HG02571 (cell line): Measurements from ENCODE around the gene UBA52.
"Not testable (repeated sequence)": the region's sequence is repeated elsewhere in the genome, so short reads cannot be mapped to it uniquely, and the experiment has no call there.

ENCODE experiments used
- ATAC-seq: cut with Tn5 transposase; IDR thresholded peaks from one replicate; pipeline ENCODE4 v1.9.1; 2021; ENCODE audit warnings: mild to moderate bottlenecking, moderate library complexity; ENCODE audit not compliant: unreplicated experiment

UBA52 gene

DNA sequence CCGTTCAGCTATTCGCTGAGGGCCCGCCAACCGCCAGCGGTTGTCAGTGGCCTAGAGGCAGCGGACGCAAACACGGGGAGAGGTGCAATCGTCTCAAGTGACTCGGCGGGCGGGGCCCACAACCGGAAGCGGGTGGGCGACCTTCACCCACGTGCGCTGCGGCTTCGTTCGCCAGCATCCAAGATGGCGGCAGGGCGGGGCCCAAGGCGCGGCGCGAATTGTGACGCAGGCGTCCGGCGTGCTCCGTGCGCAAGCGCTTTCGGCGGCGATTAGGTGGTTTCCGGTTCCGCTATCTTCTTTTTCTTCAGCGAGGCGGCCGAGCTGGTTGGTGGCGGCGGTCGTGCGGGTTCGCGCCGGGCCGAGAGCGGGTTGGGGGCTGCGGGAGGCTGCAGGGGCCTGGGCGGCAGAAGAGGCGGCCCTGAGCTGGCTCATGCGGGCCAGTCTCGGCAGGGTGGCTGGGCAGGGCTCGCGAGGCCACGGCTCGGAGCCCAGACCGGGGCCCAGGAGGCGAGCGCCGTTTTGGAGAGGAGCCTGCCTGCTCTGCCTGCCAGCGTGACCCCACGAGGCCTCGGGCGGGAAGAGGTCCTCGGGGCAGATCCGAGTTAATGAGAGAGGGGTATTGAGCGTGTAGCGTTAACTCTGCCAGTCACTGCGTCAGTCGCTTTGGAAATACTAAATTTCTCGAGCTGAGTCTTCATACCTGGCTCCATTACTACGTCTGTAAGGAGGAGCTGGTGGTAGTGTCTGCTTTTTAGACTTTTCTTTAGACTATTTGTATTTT, at the start of gene UBA52:
TSS of gene UBA52 (plus strand) at position 294 of the 781 bp plus-strand sequence. CDS start 1,444 bp downstream, outside the sequence.
- ATAC-seq: peak; percentile 81

DNA sequence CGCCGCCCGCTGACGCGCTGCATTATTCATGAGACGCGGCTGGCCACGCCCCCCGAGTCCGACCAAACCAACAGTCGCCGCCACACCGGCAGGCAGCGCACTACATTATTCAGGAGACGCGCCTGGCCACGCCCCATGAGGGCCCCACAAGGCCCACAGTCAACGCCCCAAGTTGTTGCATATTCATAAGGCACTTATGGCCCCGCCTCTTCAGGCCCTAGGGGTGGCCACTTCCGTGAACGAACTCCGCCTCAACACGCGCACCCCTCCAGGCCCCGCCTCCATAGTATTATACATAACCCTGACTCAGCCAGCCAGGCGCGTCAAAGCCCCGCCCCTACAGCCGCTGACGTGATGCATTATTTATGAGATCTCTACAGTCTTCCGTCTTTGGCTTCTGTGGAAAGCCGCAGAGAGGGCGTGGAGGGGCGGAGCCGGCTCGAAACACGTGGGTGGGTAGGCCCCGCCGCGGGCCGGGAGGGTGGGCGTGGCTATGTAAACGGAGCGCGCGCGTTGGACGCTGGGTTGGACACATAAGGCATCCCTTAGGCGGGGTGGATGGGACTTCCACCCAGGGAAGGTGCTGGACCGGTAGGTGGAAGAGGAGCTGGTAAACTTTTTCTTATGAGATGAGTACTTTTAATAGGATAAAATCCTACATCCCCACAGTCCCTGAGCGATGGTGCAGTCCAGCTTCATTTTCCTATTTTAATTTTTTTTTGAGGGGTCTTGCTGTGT, 49.4 kb upstream of the UBA52 start:
- peak; percentile 85 for ATAC-seq

DNA sequence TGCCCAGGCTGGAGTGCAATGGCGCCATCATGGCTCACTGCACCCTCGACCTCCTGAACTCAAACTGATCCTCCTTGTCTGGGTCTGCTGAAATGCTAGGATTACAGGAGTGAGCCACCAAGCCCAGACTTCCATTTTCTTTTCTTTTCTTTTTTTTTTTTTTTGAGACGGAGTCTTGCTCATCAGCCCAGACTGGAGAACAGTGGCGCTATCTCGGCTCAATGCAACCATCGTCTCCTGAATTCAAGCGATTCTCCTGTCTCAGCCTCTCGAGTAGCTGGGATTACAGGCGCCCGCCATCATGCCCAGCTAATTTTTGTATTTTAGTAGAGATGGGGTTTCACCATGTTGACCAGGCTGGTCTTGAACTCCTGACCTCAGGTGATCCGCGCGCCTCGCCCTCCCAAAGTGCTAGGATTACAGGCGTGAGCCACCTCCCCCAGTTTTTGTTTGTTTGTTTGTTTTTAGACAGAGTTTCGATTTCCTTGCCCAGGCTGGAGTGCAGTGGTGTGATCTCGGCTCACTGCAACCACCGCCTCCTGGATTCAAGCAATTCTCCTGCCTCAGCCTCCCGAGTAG, 48.7 kb upstream of the UBA52 start:
- ATAC-seq: not testable (repeated sequence)

DNA sequence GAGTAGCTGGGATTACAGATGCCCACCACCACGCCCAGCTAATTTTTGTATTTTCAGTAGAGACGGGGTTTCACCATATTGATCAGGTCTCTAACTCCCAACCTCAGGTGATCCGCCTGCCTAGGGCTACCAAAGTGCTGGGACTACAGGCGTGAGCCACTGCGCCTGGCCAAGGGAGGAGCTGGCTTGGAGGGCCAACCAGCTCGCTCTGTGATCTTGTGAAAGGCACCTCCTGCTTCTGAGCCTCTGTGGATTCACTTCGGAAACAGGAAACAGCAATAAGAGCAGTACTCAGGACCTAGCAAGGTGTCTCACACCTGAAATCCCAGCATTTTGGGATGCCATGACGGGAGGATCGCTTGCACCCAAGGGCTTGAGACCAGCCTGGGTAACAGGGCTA, 47.8 kb upstream of the UBA52 start:
- ATAC-seq: no peak

DNA sequence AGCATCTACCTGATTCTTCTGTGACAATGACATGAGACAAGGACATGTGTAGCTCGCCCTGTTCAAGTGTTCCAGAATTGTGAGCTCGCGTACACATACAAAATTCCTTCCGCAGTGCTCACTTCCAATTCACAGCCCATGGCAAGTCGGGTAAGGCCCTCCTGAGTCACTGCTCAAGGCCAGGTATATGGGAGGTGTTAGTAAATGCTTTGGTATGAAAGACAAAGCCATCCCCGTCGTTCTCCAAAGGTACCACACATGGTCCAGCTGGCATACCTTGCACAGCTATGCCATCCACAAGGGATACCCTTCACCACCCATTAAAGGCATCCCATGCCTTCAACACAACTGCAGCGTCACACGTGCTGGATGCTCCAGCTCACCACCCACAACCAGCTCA, 45.3 kb upstream of the UBA52 start:
- no peak for ATAC-seq

DNA sequence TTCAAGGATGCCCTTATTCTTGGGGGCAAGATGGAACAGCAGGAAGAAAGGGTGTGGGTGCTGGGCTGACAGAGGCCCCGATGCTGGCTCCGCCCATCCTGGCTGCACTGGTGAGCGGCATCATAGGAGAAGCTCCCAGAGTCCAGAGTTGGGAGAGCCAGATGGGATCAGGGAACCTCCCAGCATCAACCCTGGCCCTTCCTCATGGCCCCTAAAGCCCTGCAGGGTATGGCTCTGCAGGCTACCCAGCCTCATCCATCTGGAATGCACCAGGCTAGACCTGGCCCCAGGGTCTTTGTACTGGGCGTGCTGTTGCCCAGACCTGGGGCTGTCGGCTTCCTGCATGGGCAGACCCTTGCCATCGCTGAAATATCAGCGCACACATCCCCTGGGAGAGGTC, 41.9 kb upstream of the UBA52 start:
- no peak for ATAC-seq

DNA sequence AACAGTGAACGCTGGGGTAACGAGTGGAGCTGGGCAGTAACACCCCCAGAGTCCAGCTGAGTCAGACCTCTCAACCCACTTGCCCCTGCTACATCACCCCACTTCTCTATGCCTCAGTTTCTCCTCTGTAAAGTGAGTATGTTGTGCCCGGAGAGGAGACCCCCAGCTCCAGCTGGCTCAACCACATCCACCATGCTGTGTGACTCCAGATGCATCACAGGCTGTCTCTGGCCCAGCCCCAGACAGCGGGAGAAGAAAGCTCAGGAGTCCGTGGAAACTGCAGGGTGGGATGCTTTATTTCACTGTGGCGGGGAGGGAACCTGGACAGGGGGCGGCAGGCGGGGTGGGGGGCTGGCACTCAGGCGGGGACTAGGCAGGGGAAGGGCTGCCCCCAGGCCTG, 40.2 kb upstream of the UBA52 start:
- no peak for ATAC-seq

DNA sequence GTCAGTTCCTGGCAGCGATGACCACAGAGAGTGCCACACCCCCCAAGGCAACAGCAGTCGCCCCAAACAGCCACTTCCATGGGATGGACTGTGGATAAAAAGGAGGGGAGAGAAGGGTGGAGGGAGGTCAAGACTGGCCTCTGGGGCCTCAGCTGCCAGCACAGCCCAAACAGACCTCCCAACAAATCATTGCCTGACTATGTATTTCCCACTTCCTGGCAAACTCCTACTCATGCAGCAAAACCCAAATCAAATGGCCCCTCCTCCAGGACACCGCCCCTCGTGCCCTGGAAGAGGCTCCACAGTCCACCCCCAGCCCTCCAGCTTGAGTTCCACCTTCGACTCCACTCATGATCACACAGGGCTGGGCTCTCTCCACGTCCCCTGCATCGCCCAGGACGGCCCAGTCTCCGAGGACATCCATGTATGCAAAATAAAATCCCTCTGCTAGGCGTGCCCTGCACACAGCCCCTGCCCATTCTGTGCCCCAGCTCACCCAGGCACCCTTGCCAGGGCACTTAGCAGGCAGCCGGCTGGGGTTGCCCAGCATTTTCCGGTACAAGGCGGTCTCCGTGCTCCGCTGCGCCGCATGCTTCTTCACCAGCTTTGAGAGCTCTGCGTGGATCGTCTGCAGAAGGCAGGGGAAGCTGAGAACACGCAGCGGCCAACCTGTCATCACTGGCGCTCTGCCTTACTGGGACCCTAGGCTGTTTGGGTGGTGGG, 39.3 kb upstream of the UBA52 start:
- no peak for ATAC-seq

DNA sequence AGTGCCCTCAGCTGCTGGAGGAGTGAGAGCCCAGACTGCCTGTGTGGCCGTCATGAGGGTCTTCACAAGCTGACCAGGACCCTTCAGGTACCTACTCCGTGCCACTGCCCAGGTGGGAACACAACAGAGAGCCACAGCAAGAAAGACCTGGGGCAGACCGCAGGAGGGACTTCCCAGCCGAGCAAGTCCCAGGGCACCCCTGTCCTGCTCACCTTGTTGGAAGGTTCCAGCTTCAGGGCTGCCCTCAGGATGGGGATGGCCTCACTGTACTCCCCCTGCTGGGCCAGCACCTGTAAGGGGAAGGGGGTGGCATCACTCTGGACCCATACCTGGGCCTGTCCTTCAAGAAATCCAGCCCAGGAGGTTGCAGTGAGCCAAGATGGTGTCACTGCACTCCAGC, 38.6 kb upstream of the UBA52 start:
- no peak for ATAC-seq

DNA sequence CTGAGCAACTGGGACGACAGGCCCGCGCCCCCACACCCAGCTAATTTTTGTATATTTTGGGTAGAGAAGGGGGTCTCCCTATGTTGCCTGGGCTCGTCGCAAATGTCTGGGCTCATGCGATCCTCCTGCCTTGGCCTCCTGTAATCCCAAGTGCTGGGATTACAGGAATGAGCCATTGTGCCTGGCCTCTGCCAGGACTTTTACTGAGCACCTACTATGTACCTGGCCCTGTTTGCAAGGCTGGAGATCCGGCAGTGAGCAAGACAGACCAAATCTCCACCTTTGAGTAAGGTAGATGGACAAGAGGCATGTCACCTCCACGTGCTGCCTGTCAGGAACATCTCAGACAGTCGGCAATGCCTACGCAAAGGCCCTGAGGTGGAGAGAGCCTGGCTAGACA, 35.2 kb upstream of the UBA52 start:
- ATAC-seq: no peak

DNA sequence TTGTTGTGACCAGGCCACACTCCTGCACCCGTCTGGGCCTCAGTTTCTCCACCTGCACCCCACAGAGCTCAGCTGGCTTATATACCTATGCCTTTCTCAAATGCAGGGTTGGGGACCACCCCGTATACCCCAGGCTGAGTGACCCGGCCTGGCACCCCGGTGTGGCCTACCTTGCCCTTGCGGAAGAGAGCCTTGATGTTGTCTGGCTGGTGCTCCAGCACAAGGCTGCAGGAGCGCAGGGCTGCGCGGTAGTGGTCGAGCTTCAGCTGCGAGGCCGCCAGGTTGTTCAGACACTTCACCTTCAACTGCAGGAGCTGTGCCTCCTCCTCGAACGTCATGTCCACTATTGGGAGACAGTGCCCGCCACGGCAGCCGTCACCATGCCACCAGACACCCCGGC, 34.2 kb upstream of the UBA52 start:
- no peak for ATAC-seq

DNA sequence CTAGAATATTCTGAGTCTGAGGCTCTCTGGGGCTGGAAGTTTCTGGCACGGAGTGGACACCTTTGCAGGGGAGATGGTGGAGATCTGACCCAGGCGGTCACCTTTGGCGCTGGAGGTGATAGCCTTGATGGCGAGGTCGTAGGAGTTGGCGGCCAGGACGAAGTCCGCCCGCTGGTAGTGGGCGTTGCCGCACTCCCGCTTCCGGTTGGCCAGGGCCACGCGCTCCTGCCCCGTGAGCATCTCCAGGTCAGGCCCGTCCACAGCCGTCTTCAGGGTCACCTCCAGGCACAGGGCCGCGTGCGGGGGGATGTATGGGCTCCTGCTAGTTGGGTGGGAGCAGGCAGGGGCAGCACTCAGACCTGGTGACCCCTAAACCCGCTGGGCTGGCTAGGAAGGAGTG, 33.5 kb upstream of the UBA52 start:
- ATAC-seq: no peak

DNA sequence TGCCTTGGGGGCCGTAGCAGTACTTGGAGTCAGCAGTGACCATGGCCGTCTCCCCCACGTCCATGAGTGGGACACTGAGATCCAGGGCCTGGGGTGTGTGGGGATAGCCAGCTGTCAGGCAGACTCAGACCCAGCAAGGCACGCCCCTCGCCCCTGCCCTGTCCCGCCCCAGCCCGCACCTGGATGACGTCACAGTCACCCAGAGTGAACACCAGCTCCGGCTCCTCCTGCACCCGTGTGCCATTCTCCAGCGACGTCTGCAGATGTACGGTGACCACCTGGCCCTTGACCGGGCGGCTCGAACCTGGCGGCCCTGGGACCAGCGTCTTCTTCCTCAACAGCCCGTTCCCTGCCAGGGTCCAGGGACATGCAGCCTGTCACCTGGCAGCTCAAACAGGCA, 32.3 kb upstream of the UBA52 start:
- ATAC-seq: no peak

DNA sequence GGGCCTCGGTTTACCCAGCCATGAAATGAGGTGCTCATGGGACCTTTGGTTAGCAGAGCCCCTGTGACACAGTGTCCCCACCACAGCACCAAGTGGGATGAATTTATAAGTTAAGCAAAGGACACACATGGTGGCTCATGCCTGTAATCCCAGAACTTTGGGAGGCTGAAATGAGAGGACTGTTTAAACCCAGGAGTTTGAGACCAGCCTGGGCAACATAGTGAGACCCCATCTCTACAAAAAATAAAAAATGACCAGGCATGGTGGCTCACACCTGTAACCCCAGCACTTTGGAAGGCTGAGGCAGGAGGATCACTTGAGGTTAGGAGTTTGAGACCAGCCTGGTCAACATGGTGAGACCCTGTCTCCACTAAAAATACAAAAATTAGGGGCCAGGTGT, 31.5 kb upstream of the UBA52 start:
- ATAC-seq: not testable (repeated sequence)

DNA sequence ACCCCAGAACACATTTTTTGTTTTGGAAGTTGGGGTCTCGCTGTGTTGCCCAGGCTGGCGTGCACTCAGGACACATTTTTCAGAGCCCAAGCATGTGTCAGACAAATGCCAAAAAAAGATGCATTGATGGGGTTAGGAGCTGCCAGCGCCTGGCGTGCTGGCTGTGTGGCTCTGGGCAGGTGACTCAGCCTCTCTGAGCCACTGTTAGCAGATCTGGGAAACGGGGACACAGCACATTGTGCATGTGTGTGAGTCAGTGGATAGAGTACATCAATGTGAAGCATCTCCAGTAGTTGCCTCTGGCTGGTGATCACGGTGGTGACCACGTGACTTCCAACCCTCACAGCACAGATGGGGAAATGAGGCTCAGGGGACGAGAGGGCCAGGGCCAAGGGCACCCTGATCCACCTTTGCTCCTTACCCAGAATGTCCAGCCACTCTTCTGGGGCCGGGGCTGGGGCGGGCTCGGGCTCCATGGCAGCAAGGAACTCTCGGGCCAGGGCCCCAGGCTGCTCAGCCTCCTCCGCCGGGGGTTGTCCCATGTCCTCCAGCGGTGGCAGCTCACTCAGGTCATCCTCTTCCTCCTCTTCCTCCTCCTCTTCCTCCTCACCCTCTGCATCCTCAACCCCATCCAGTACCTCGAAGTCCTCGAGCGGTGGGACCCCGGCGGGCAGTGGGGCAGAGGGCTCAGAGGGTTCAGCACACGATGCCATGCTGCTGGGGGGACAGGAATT, 30.2 kb upstream of the UBA52 start:
- no peak for ATAC-seq

DNA sequence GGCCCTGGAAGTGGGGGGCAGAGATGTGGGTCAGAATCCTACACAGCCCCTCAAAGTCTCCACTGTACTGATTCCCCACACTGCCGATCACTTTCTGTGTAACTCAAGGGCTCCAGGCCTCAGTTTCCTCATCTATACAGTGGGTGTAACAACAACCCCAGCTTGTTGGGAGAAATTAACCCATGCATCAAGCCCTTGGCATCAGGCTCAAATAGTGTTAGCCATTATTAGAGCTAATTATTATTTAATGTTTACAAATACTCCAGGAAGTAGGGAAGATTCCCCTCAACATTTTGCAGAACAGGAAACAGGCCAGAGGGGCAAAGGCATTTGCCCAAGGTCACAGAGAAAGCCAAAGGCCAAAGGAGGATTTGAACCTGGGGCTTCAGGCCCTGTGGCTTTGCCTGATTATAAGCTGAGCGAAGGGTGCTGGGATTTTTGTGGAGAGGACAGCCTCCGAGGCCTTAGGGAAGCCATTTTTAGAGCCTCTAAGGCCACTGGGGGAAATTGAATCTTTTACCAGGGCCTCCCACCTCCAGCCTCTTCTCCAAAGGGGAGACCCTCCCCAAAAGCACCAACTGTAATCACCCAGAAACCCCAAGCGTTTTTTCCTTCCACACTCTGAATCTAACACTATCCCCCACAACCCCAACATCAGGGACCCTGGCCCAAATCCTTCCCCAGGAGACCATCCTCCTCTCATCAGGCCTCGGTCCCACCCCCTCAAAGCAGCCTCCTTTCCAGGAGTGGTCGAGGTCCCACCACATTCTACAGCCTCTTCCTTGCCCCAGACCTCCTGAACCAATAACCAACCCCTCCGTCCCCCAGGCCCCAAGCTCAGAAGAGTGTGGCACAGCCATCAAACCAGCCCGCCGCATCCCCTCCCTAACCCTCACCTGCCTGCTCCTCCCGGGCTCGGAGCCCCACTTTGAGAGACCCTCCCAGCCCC, 29.4 kb upstream of the UBA52 start:
- no peak for ATAC-seq

DNA sequence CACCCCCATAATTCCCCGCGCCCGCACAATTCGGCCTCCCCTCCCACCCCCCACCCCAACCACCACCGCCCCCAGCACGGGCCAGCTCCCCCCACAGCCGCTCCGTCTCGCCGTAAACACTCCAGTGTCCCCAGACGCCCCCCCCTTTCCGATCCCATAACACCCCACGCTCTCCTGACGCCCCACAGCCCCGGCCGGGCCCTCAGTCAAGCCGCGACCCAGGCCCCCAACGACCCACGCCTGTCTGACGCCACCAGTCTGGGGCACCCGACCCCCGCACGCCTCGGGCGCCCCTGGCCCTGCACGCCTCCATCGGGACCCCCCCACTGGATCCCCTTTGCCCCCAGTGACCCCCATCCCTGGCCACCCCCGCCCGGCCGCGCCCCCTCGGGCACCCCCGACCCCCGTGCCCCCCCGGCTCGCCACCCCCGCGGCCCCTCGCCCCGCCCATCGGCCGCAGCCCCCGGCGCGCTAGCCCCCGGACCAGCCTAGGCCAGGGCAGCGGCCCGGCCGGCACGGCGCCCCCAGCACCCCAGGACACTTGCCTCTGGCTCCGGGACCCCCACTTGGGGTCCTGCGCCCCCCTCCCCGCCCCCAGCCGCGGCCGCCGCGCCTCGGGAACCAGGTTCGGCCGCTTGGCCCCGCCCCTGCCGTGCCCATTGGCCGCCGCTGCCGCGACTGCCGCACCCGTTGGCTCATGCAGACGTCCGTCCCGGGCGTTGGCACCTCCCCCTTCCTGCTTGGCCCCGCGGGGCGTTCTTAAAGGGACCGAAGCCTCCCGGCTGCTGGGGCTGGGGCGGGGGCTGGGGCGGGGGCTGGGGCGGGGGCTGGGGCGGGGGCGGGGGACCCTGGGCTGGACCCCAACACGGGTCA, 28.5 kb upstream of the UBA52 start, which contains the start of gene FKBP8:
TSS of gene FKBP8 (minus strand) at position 633 of the 873 bp plus-strand sequence. CDS start 1,603 bp downstream, outside the sequence.
- peak; percentile 94 for ATAC-seq

DNA sequence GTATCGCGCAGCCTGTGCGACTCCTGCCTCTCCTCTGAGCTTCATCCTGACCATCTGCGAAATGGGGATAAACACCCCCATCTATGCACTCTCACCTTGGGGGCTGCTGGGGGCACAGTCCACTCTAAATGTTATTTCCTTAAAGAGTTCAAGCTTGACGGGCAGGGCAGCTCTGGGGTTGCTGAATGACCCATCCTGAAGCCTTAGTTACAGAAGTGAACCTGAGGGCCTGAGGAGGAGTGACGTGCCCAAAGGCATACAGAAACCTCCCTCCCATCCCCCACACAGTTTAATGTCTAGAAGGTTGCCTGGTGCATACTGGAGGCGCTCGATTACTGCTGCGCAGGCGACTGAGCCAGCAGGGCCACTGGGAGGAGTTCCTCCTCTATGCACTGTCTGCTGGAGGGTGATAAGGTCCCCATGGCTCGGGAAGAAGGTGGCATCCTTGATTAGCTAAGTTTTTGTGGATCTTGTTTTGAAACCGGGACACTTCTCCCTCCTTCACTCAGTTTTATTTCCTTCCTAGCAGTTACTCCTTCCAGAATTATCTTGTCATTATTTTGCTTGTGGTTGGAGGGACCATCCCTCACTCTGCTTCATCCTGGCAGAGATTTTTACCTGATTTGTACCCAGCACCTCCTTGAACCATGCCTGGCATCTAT, 27.7 kb upstream of the UBA52 start:
- peak; percentile 50 for ATAC-seq
